K562 (cell line): Measurements from ENCODE around the gene INPP5K.

Experiments
- FOXM1 ChIP-seq, 2 experiments: fragments of 450-650 bp in 1 of 2; sonication (generic) in 1 of 2; formaldehyde crosslinking in 1 of 2; IDR thresholded peaks; 2 replicates each; pipeline versions ENCODE4 v1.6.1 to v1.9.0; 2017 to 2022; ENCODE audit warnings: low read depth in 2 of 2, mild to moderate bottlenecking in 2 of 2, missing genetic modification reagents in 1 of 2, moderate library complexity in 1 of 2
- TAF1 ChIP-seq: IDR thresholded peaks from 2 replicates; pipeline ENCODE4 v1.6.1; 2011; ENCODE audit warnings: mild to moderate bottlenecking, low read length, moderate library complexity; ENCODE audit not compliant: insufficient read depth, control insufficient read depth, severe bottlenecking; ENCODE audit errors: extremely low read depth
- TF ChIP-seq, protein P1 (sequence below), 3 experiments: IDR thresholded peaks in 2 of 3; conservative IDR thresholded peaks in 1 of 3; 2 replicates each; pipeline ENCODE4 v1.5.1; 2011 to 2012; ENCODE audit warnings: low read length in 3 of 3, mild to moderate bottlenecking in 3 of 3, control low read depth in 2 of 3, improper control_type of control experiment in 1 of 3, inconsistent platforms in 1 of 3, low read depth in 1 of 3, mixed read lengths in 1 of 3, moderate library complexity in 1 of 3; ENCODE audit not compliant: insufficient read depth in 2 of 3

GRCh38 chr17:1559047-1560043, 42.9 kb upstream of the INPP5K start:
- TF ChIP-seq FOXM1 (IDR thresholded peaks at IDR 0.05; ENCODE audit: low read depth) (no peak), FOXM1 (CRISPR knock-in tag; IDR thresholded peaks at IDR 0.05; ENCODE audit: low read depth) (no peak), TAF1 (no peak)
- TF ChIP-seq, protein P1, sequence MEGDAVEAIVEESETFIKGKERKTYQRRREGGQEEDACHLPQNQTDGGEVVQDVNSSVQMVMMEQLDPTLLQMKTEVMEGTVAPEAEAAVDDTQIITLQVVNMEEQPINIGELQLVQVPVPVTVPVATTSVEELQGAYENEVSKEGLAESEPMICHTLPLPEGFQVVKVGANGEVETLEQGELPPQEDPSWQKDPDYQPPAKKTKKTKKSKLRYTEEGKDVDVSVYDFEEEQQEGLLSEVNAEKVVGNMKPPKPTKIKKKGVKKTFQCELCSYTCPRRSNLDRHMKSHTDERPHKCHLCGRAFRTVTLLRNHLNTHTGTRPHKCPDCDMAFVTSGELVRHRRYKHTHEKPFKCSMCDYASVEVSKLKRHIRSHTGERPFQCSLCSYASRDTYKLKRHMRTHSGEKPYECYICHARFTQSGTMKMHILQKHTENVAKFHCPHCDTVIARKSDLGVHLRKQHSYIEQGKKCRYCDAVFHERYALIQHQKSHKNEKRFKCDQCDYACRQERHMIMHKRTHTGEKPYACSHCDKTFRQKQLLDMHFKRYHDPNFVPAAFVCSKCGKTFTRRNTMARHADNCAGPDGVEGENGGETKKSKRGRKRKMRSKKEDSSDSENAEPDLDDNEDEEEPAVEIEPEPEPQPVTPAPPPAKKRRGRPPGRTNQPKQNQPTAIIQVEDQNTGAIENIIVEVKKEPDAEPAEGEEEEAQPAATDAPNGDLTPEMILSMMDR (IDR thresholded peaks at IDR 0.05 in 2 of 3, conservative IDR thresholded peaks at IDR 0.05 in 1 of 3; ENCODE audit: insufficient read depth in 2 of 3, low read depth in 1 of 3, low read length in 3 of 3) = no peak
